Measurements from ENCODE around the gene ARRB1.

DNA sequence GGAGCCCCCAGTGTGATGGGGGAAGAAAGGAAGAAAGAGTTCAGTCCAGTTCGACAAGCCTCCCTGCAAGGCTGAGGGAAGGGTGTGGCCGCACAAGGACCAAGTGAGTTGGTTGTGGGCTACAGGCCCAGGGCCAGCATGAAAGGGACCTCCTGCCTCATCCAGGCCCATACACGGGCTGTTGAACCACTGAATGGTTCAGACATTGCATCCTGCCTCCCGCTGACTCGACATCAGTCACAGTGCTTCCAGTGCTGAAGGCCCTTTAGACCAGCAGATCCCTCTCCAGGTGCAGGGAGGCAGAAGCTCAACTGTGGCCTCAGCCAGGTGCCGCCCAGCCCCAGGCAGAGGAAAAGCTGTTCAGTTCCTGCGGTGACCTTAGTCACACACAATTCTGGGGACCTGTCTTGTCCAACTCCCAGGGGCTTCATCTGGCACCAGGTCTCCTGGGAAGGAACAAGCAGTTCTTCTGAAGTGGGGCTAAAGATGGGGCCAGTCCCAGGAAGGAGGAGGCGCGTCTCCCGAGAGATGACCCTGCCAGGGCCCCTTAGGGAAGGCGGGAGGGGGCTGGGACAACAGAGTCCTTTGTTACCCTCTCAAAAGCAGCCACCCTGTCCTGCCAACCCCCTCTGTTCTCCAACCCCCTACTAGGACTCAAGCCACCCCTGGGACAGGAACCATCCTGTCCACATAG lies 6.6 kb downstream of the ARRB1 start:
- TF ChIP-seq, protein P1, sequence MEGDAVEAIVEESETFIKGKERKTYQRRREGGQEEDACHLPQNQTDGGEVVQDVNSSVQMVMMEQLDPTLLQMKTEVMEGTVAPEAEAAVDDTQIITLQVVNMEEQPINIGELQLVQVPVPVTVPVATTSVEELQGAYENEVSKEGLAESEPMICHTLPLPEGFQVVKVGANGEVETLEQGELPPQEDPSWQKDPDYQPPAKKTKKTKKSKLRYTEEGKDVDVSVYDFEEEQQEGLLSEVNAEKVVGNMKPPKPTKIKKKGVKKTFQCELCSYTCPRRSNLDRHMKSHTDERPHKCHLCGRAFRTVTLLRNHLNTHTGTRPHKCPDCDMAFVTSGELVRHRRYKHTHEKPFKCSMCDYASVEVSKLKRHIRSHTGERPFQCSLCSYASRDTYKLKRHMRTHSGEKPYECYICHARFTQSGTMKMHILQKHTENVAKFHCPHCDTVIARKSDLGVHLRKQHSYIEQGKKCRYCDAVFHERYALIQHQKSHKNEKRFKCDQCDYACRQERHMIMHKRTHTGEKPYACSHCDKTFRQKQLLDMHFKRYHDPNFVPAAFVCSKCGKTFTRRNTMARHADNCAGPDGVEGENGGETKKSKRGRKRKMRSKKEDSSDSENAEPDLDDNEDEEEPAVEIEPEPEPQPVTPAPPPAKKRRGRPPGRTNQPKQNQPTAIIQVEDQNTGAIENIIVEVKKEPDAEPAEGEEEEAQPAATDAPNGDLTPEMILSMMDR (IDR thresholded peaks at IDR 0.05) = no peak
- no peak for TF ChIP-seq ATF3 (CRISPR knock-in tag; conservative IDR thresholded peaks at IDR 0.05)
- TF ChIP-seq SMAD3 (CRISPR knock-in tag; IDR thresholded peaks at IDR 0.05; ENCODE audit: borderline replicate concordance) = no peak
- no peak for TF ChIP-seq NFYB (CRISPR knock-in tag; conservative IDR thresholded peaks at IDR 0.05; ENCODE audit: low read depth)
- no peak for TF ChIP-seq ZNF232 (CRISPR knock-in tag; IDR thresholded peaks at IDR 0.05)
- no peak for TF ChIP-seq NR3C1 (CRISPR knock-in tag; conservative IDR thresholded peaks at IDR 0.05; ENCODE audit: low read depth)
